HG02798 (cell line): ENCODE measurements around the gene CMPK1.
A peak's percentile ranks its signal among the peaks of the same experiment; 100 is the strongest.
"Not testable (repeated sequence)": the region's sequence is repeated elsewhere in the genome, so short reads cannot be mapped to it uniquely, and the experiment has no call there.

ENCODE experiments used
- ATAC-seq: cut with Tn5 transposase; IDR thresholded peaks from one replicate; pipeline ENCODE4 v1.9.1; 2021; ENCODE audit warnings: mild to moderate bottlenecking; ENCODE audit not compliant: unreplicated experiment, poor library complexity

CMPK1 gene

DNA sequence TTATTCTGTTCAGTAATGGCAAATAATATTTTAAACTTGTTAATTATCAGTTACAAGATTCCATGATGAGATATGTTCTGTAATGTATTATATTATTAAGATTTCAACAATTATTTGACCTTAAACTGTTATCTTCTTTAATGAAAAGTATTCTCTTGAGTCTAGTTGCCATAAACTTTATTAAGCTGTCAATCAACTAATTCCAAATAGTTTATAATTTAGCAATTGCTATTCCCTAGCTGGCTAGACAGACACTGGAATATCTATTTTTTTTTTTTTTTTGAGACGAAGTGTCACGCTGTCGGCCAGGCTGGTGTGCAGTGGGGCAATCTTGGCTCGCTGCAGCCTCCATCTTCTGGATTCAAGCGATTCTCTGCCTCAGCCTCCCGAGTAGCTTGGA lies 3.8 kb downstream of the CMPK1 start:
- ATAC-seq = no peak

DNA sequence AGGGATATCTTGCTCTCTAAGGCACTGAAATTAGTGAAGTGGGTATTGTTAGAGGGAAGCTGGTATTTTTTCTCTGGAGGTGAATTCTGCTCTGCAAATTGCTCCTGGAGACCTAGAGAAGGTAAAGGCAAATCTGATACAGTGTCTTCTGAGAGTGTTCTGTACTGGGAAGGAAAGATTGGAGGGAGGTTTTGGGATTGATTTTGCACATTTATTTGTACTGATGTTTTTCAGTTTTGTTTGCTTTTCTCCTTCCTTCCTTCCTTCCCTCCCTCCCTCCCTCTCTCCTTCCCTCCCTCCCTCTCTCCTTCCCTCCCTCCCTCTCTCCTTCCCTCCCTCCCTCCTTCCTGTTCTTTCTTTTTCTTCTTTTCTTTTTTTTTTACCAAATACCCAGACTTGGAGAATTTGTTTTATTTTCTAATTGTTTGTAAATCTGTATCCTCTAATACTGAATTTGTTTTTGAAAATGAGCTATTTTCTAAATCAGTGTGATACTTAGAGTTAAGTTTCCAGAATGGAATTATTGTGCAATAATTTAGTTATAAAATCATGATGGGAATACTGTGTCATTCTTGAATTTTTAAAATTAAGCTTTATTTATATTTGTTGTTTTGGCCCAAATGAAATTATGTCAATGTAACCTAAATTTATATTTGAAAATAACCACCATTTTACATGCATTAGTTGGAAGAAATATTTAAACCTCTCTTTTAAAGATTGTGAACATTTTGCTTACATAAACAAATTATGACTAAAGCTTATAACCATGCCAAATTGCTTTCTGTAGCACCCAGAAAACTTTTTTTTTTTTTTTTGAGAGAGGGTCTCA lies 4.9 kb downstream of the CMPK1 start:
- ATAC-seq = no peak

- ATAC-seq = no peak
These were observed 6.6 kb downstream of the CMPK1 start for GRCh38 chr1:47340227-47340626.

DNA sequence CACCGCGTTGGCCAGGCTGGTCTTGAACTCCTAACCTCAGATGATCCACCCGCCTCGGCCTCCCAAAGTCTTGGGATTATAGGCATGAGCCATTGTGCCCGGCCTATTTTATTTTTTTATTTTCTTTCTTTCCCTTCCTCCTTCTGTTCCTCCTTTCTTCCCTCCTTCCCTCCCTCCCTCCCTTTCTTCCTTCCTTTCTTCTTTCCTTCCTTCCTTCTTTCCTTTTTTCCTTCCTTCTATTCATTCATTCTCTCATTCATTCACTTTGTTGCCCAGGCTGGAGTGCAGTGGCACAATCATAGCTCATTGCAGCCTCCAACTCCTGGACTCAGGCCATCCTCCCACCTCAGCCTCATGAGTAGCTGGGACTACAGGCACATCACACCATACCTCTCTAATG lies 13.4 kb downstream of the CMPK1 start:
- not testable (repeated sequence) for ATAC-seq

GRCh38 chr1:47347735-47348134 lies 14.1 kb downstream of the CMPK1 start:
- ATAC-seq = no peak

DNA sequence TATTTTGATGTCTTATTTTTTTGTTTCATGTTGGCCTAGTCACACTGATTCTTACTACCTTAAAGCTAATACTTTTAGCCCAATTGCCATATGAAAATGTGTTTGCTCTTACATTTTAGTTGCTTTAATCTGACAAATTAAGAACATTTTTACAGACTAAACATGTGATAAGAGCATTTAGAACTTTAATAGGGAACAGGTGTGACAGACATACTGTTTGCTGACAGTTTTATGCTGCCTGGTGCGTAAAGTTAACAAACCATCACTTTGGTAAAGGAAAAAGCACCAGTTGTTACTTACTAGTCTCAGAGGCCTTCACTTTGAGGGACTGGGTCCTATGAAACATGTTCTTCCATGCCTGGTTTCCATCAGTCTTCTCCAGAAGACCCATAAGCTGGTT lies 14.7 kb downstream of the CMPK1 start:
- ATAC-seq = no peak

DNA sequence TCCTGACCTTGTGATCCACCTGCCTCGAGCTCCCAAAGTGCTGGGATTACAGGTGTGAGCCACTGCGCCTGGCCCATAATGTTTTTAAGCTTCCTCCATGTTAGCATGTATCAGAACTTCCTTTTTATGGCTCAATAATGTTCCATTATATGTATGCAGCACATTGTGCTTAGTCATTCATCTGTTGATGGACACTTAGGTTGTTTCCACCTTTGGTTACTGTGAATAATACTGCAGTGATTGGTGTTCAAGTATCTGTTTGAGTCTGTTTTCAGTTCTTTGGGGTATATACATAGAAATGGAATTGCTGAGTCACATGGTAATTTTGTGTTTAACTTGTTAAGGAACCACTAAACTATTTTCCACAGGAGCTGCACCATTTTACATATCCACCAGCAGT lies 17.7 kb downstream of the CMPK1 start:
- ATAC-seq = peak; percentile 94

- ATAC-seq = no peak
These were observed 27.8 kb downstream of the CMPK1 start for GRCh38 chr1:47361380-47361779.

GRCh38 chr1:47362828-47363227 lies 29.2 kb downstream of the CMPK1 start:
- ATAC-seq = no peak

- ATAC-seq = no peak
These were observed 34.1 kb downstream of the CMPK1 start for GRCh38 chr1:47367651-47368050.

DNA sequence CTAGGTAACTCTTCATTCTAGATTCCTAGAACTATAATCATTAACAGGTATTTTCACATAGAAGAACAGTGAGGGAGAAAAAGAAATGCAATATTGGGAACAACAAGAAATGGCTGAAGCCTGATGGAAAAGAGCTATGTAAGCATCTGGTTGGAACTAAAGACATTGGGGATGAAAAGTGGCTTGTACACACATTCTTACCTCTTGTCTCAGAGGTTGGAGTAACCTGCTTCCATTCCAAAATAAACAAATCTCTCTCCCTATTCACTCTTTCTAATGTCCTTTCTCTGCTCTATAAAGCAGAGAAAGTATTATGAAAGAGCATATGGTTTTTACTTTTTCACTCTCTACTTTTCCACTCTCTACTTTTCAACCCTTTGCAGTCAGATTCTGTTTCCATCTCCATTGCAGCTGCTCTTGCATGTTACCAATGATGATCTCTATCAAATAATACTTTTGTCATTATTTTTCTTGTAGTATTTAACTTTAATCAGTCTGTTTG lies 37.5 kb downstream of the CMPK1 start:
- no peak for ATAC-seq

GRCh38 chr1:47374501-47374900 lies 40.9 kb downstream of the CMPK1 start:
- no peak for ATAC-seq

DNA sequence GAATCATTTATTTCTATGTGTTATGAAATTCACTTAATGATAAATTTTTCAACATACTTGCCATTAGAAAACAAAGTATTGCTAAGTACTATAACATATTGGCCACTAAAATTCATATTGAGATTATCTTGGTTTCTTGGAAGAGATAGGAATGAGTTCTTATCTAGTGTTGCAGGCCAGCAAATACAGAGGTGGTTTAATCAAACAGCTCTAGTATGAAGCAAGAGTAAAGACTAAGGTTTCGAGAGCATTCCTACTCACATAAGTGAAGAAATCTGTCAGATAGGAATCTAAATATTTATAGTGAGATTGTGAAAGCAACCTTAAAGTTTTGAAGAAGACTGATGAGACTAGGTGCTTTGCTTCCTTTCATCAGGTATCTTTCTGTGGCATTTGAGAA lies 44.6 kb downstream of the CMPK1 start:
- ATAC-seq = no peak

DNA sequence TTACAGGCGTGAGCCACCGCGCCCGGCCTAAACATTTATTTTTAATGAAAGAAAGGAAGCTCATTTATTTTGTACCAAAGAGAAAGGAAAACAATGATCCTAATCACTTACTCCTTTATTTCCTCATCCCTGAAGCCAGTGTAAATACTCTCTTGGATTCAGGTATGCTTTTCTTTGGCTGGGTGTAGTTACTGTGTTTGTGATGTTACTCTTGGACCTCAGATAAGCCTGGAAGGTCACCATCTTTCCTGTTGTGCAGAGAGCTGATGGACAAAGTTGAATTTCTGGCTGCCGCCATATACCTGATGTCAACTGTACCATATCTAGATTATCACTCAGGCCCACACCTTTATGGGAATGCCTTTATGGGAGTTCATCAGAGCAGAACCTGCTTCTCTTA lies 47.1 kb downstream of the CMPK1 start:
- ATAC-seq = no peak

- no peak for ATAC-seq
These were observed 48.9 kb downstream of the CMPK1 start for GRCh38 chr1:47382399-47382983.

DNA sequence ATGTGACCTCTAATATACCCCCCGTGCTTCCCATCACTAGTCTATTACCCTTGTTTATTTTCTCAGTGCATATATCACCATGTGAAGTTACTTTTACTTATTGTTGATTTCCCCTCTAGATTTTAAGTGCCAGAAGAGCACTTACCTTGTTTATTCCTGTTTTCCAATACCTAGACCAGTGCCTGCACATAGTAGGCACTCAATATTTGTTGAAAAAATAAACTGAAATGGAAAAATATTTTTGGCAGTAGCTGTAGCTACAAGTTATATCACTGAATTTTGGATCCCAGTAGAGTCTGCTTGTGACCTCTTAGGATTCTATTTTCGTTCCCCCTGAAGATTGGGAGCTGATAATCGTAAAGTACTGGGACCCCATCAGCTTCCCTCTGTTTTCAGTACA lies 50.5 kb downstream of the CMPK1 start:
- ATAC-seq = no peak

DNA sequence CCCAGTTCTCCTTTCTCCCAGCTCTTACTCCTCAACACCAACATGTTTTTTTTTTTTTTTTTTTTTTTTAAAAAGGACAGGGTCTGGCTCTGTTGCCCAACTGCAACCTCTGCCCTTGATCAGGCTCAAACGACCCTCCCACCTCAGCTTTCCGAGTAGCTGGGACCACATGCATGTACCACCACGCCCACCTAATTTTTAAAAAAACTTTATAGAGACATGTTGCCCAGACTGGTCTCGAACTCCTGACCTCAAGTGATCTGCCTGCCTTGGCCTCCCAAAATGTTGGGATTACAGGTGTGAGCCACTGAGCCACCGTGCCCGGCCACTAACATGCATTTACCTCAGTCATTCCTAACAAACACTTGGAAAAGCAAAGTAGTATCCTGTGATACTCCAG lies 51.4 kb downstream of the CMPK1 start:
- ATAC-seq = no peak

DNA sequence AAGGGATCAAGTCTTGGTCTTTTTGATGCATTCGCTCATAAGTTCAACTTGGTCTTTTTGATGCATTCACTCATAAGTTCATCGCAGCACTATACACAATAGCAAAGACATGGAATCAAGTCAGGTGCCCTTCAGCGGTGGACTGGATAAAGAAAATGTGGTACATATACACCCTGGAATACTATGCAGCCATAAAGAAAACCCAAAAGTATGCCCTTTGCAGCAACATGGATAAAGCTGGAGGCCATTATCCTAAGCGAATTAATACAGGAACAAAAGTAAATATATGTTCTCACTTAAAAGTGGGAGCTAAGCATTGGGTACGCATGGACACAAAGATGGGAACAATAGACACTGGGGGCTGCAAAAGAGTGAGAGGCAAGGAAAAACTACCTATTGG lies 52.7 kb downstream of the CMPK1 start:
- no peak for ATAC-seq

- ATAC-seq = no peak
These were observed 54.7 kb downstream of the CMPK1 start for GRCh38 chr1:47388030-47388890.

- peak; percentile 82 for ATAC-seq
These were observed 55.3 kb downstream of the CMPK1 start for GRCh38 chr1:47388891-47389238.

GRCh38 chr1:47389731-47390130 lies 56.1 kb downstream of the CMPK1 start:
- ATAC-seq = no peak
